Measurements from ENCODE around the gene ZNF444.

- TF ChIP-seq GATA2 (IDR thresholded peaks at IDR 0.05; ENCODE audit: low read depth, low read length) (no peak), GATA3 (IDR thresholded peaks at IDR 0.05; ENCODE audit: low read depth, low read length) (no peak)
Measured at GRCh38 chr19:56091751-56092546, 49.1 kb upstream of the ZNF444 start.

Data from SH-SY5Y (cell line).